Measurements from ENCODE around the gene EPN2.

The EPN2 gene

GRCh38 chr17:19237389-19238166 lies 412 bp downstream of the EPN2 start:
- intact Hi-C loops (cut with DNase I) = no loop called here
- peak in 26 of 42 donors; percentile 9 to 72 (median 42) for DNase-seq

- intact Hi-C loops (cut with DNase I) = no loop called here
- peak in 38 of 42 donors; percentile 12 to 74 (median 43) for DNase-seq
Observed at GRCh38 chr17:19238167-19238505, 970 bp downstream of the EPN2 start.

DNA sequence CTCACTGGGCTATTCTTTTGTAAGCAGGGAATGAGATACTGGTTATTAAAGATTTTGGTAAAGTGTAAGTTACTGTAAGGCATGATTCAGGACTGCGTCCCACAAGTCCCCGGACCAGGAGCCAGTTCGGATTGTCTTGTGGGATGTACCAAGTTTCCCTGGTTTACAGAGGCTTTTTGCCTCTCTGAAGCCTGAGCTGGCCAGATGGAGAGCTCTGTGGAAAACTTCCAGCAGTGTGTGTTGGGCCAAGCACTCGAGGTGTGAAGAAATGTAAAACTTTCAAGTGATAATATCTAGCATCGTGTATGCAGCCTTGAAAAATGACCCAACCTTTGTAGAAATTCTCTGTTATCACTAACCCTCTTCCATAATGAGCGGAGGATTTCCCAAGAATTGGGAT lies 2.4 kb downstream of the EPN2 start:
- intact Hi-C loops (cut with DNase I) = no loop called here
- DNase-seq = peak in 11 of 42 donors; percentile 27 to 70 (median 47)

- peak in 3 of 42 donors; percentile 6 to 15 (median 13) for DNase-seq
Observed at GRCh38 chr17:19242323-19242722, 5.2 kb downstream of the EPN2 start.

DNA sequence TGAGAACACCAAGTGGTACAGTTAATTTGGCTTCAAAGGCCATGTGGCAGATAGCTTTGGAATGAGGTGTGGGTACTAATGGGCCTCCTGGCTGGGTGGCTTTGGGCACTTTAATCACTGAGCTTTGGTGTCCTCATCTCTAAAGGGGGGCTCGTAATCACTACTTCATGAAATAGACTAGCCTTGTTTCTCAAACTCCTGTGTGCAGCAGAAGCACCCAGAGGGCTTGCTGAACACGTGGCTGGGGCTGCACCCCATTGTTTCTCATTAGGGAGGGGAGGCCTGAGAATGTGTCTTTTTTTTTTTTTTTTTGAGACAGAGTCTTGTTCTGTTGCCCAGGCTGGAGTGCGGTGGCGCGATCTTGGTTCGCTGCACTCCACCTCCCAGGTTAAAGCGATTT lies 5.8 kb downstream of the EPN2 start:
- intact Hi-C loops (cut with DNase I) = no loop called here
- peak in 4 of 42 donors; percentile 9 to 42 (median 21) for DNase-seq

More at GRCh38 chr17:19242323-19242722, 5.2 kb downstream of the EPN2 start:
- intact Hi-C loops (cut with DNase I) = no loop called here

- intact Hi-C loops (cut with DNase I) = no loop called here
- peak in 1 of 42 donors; percentile 13 for DNase-seq
Observed at GRCh38 chr17:19243838-19244237, 6.7 kb downstream of the EPN2 start.

DNA sequence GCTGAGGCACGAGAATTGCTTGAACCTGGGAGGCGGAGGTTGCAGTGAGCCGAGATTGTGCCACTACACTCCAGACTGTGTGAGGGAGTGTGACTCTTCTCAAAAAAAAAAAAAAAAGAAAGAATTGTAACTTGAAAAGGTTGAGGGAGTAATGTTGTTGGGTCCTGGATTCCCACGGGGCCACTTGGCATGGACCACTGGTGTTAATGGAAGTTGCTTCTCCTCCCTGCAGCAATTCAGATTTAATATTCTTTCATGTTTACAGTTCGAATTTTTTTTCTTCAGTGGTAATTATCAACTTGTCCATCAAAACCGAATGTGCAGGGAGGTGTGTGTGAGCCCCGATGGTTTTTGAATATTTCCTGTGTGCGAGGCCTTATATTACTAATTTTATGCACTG lies 7.2 kb downstream of the EPN2 start:
- intact Hi-C loops (cut with DNase I) = no loop called here
- peak in 5 of 42 donors; percentile 3 to 37 (median 8) for DNase-seq

- intact Hi-C loops (cut with DNase I) = no loop called here
- peak in 5 of 42 donors; percentile 5 to 18 (median 9) for DNase-seq
Observed at GRCh38 chr17:19244781-19245180, 7.6 kb downstream of the EPN2 start.

DNA sequence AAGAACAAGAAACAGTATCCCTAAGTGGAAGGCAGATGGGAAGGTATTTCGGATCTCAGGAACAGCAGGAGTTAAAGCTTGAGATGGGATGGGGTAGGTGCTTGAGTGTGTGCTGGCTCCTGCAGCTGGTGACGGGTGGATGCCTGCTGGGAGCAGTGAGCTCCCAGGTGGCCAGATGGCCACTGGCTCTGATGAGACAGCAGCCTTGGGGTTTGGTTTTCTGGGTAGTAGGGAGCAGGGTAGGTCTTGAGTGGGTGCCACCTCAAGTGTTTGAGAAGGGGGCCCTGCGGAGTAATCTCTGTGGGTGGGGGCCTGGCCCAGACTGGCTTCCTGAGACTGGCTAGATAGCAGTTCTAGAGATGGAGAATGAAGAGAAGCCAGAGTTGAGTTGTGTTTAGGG lies 10.3 kb downstream of the EPN2 start:
- peak in 5 of 42 donors; percentile 7 to 38 (median 13) for DNase-seq
- intact Hi-C loops (cut with DNase I) = no loop called here

GRCh38 chr17:19248151-19248927 lies 11.2 kb downstream of the EPN2 start:
- intact Hi-C loops (cut with DNase I) = no loop called here
- peak in 4 of 42 donors; percentile 8 to 31 (median 10) for DNase-seq

DNA sequence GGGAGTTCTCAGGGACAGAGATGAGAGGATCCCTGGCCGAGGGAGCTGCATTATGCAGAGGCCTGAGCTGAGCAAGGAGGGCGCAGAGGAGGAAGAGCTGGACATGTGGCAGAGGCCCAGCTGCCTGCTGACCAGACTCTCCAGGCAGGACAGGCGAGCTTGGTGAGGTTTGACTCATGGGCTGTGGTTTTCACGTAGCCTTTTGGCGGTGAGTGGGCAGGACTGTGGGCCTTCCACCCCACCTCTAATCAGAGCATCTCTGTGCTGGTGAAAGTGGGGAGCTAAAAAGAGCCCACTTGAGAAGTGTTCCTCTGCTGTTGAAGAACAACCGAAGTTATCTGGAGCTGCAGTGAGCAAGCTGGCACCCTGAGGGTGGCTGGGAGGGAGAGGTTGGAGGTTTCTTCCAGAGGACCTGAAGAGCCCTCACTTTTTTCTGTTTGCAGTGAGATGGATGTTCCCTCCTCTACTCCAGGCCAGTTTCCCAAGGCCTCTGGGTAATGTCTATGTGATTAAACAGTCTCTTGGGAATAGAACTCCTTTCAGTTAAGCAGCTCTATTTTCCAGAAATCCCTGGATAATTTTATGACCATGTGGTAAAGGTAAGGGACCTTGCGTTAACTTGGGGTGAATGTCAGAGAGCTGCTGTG lies 11.9 kb downstream of the EPN2 start:
- intact Hi-C loops (cut with DNase I) = no loop called here
- peak in 40 of 42 donors; percentile 31 to 85 (median 60) for DNase-seq

DNA sequence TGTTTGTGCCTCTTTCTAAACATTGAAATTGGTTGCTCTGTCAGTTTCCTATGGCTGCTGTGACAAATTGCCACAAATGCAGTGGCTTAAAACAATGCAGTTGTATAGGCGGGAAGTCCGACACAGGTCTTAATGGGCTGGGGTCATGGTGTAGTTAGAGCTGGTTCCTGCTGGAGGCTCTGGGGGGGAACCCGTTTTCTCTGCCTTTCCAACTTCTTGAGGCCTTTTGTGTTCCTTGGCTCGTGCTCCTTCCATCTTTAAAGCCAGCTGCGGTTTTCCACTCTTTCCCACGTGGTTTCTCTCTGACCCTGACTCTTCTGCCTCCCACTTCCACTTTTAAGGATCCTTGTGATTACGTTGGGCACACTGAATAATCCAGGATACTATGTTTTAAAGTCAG lies 12.5 kb downstream of the EPN2 start:
- peak in 2 of 42 donors; percentile 8 to 36 for DNase-seq
- intact Hi-C loops (cut with DNase I) = no loop called here

- DNase-seq = peak; percentile 64 to 95 (median 87)
- intact Hi-C loops (cut with DNase I) = no loop called here
Observed at GRCh38 chr17:19250421-19251173, 13.4 kb downstream of the EPN2 start.

GRCh38 chr17:19253112-19253511 lies 15.9 kb downstream of the EPN2 start:
- DNase-seq = no peak
- intact Hi-C loops (cut with DNase I) = no loop called here

- no peak for DNase-seq
- intact Hi-C loops (cut with DNase I) = no loop called here
Observed at GRCh38 chr17:19254651-19255050, 17.5 kb downstream of the EPN2 start.

GRCh38 chr17:19255279-19255678 lies 18.1 kb downstream of the EPN2 start:
- DNase-seq = no peak
- intact Hi-C loops (cut with DNase I) = no loop called here

DNA sequence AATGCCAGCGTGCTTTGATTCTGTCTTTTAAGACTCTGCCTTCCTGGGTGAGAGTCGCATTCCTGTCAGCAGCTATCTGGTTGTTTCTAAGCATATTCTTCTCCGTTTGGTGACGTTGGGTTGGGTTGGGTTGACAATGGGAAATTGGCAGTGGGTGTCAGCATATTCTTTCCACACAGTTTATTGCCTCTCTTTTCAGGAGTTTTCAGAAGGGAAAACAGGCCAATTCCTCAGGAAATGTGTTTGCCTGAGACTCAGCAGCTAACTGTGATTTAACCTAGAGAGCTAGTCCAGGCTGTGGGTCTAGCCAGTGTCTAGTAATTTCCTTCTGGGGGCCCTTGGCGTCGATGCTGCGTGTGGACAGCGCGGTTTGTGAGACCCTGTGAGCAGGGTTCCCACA lies 21.2 kb downstream of the EPN2 start:
- intact Hi-C loops (cut with DNase I) = no loop called here
- no peak for DNase-seq

DNA sequence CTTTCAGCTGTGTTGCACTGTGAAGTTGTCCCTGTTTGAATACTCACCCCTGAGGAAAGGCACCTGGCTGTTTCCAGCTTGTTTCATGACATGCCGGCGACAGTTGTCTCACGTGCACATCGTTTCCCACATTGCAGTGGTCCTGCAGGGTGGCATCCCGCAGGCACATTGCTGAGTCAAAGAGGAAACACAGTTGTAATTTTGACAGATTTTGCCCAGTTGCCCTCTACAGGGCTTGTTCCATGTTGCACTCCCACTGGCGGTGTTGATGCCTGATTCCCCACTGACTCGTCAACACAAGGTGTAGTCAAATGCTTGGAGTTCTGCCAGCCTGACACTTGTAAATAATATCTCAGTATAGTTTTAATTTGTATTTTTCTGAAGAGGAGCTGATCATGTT lies 23.8 kb downstream of the EPN2 start:
- DNase-seq = no peak
- intact Hi-C loops (cut with DNase I) = no loop called here

- no peak for DNase-seq
- intact Hi-C loops (cut with DNase I) = no loop called here
Observed at GRCh38 chr17:19261426-19261825, 24.3 kb downstream of the EPN2 start.
